ENCODE data around the gene RUNX3. TPM values are rescaled to one million over a fixed set of nuclear protein-coding genes. Genes with fewer than 3 reads are reported as not detected.

Gene RUNX3
- total RNA-seq, 1 experiment from 2014 or later = 0.33 TPM

GRCh38 chr1:24957016-24957807 lies 27.1 kb upstream of the RUNX3 start:
- no CpG with 5 or more reads among the region's 16 CpGs for WGBS (ENCODE audit: extremely low coverage, insufficient read length, low lambda C conversion rate)
- DNase-seq = no peak
- no peak overlapping the region for H2AK5ac ChIP-seq (ENCODE audit: insufficient read length, low read length)

More at GRCh38 chr1:24957016-24957807, 27.1 kb upstream of the RUNX3 start:
- Histone ChIP-seq H2AFZ (ENCODE audit: low read length) (no peak overlapping the region), H3K79me1 (ENCODE audit: insufficient read depth, low read depth, low read length, poor library complexity, severe bottlenecking) (no peaks in the 10 kb centered on the region), H2BK120ac (ENCODE audit: low read depth, low read length, poor library complexity, severe bottlenecking) (no peak overlapping the region), H4K91ac (ENCODE audit: insufficient read length, low read depth, low read length) (no peak overlapping the region), H3K18ac (ENCODE audit: insufficient read length, low read depth, low read length) (no peak overlapping the region), H3K4me1 (ENCODE audit: insufficient read depth, low read length) (no peaks in the 10 kb centered on the region), H3K14ac (ENCODE audit: insufficient read depth, low read length) (no peak overlapping the region), H3K4me2 (ENCODE audit: insufficient read depth, insufficient read length, low read length) (no peak overlapping the region), H3K27ac (ENCODE audit: insufficient read length, low read depth, low read length) (no peak overlapping the region), H2BK5ac (ENCODE audit: insufficient read length, low read length) (no peak overlapping the region), H3K9me3 (ENCODE audit: control insufficient read depth, low read depth, low read length) (no peaks in the 10 kb centered on the region), H3K9ac (ENCODE audit: extremely low read depth, insufficient read length, low read length) (no peak overlapping the region), H3K23me2 (ENCODE audit: insufficient read length, low read depth, low read length, poor library complexity, severe bottlenecking) (no peaks in the 10 kb centered on the region), H3K27me3 (ENCODE audit: insufficient read depth, low read length) (no peaks in the 10 kb centered on the region), H4K5ac (ENCODE audit: insufficient read length, low read depth, low read length) (no peak overlapping the region), H2BK15ac (ENCODE audit: low read depth, low read length) (no peak overlapping the region), H4K8ac (replicated peaks; ENCODE audit: insufficient read length, low read depth, low read length) (no peak overlapping the region), H3K23ac (ENCODE audit: insufficient read length, low read depth, low read length) (no peak overlapping the region), H3T11ph (ENCODE audit: low read length) (no peak overlapping the region), H3K79me2 (ENCODE audit: insufficient read depth, low read length) (no peaks in the 10 kb centered on the region), H3K4ac (ENCODE audit: low read depth, low read length) (no peak overlapping the region), H3K56ac (ENCODE audit: insufficient read length, low read depth, low read length) (no peak overlapping the region), H2BK12ac (ENCODE audit: insufficient read length, low read depth, low read length) (no peak overlapping the region), H2BK20ac (ENCODE audit: low read depth, low read length, poor library complexity, severe bottlenecking) (no peak overlapping the region), H4K20me1 (ENCODE audit: control insufficient read depth, insufficient read depth, insufficient read length) (no peaks in the 10 kb centered on the region)
- H3K9me3 Mint-ChIP-seq = no peaks in the 10 kb centered on the region
- H3K27ac Mint-ChIP-seq = peak overlapping the region in 2 of 3 experiments; percentile 29 to 48; a peak in 2 of 7 replicates
- H3K27me3 Mint-ChIP-seq (ENCODE audit: low read depth) = peaks cover 7% of the 10 kb centered on the region
- TF ChIP-seq, protein P1, sequence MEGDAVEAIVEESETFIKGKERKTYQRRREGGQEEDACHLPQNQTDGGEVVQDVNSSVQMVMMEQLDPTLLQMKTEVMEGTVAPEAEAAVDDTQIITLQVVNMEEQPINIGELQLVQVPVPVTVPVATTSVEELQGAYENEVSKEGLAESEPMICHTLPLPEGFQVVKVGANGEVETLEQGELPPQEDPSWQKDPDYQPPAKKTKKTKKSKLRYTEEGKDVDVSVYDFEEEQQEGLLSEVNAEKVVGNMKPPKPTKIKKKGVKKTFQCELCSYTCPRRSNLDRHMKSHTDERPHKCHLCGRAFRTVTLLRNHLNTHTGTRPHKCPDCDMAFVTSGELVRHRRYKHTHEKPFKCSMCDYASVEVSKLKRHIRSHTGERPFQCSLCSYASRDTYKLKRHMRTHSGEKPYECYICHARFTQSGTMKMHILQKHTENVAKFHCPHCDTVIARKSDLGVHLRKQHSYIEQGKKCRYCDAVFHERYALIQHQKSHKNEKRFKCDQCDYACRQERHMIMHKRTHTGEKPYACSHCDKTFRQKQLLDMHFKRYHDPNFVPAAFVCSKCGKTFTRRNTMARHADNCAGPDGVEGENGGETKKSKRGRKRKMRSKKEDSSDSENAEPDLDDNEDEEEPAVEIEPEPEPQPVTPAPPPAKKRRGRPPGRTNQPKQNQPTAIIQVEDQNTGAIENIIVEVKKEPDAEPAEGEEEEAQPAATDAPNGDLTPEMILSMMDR (conservative IDR thresholded peaks at IDR 0.05) = no peak
- no peak overlapping the region for H3K4me3 Mint-ChIP-seq
- H3K36me3 Mint-ChIP-seq (ENCODE audit: insufficient read depth in 1 of 3, low read depth in 3 of 3) = no peaks in the 10 kb centered on the region
- H3K4me1 Mint-ChIP-seq = peaks cover 5 to 13% of the 10 kb centered on the region in 2 experiments

Data from H9 (cell line).